CD14-positive monocyte (primary cell): ENCODE results near the gene GPATCH4. TPM values are rescaled to one million over a fixed set of nuclear protein-coding genes. Genes with fewer than 3 reads are reported as not detected.

Source experiments
- DNase-seq, 3 donors: peaks; one replicate each; pipeline ENCODE4 v3.0.0-alpha.2; 2011 to 2022
- H2AFZ ChIP-seq: 2 replicates; pipeline ENCODE4 v1.6.0; 2012; ENCODE audit warnings: mild to moderate bottlenecking, low read depth, low read length, inconsistent platforms; ENCODE audit not compliant: insufficient read depth, poor library complexity, severe bottlenecking
- H3K27ac ChIP-seq, 2 donors: 1 replicate in 1 of 2; 2 replicates in 1 of 2; pipeline ENCODE4 v1.5.1; 2012 to 2013; ENCODE audit warnings: low read length in 2 of 2, control low read depth in 1 of 2, inconsistent platforms in 1 of 2, low read depth in 1 of 2, mild to moderate bottlenecking in 1 of 2
- H3K27me3 ChIP-seq, 2 donors: one replicate each; pipeline versions ENCODE4 v1.6.0 to v1.6.1; 2011 to 2013; ENCODE audit warnings: low read length in 2 of 2; ENCODE audit not compliant: control insufficient read depth in 2 of 2, insufficient read depth in 2 of 2
- H3K36me3 ChIP-seq, 2 donors: replicated peaks in 1 of 2; 1 replicate in 1 of 2; 2 replicates in 1 of 2; pipeline versions ENCODE4 v1.5.1 to v1.6.1; 2012 to 2013; ENCODE audit warnings: low read length in 2 of 2, control low read depth in 1 of 2, inconsistent platforms in 1 of 2, mild to moderate bottlenecking in 1 of 2; ENCODE audit not compliant: insufficient read depth in 2 of 2, control insufficient read depth in 1 of 2
- H3K4me1 ChIP-seq, 2 donors: 1 replicate in 1 of 2; 2 replicates in 1 of 2; pipeline versions ENCODE4 v1.5.1 to v1.6.1; 2012 to 2013; ENCODE audit warnings: low read length in 2 of 2, control low read depth in 1 of 2, inconsistent platforms in 1 of 2, mild to moderate bottlenecking in 1 of 2, moderate library complexity in 1 of 2; ENCODE audit not compliant: insufficient read depth in 2 of 2, control insufficient read depth in 1 of 2
- H3K4me2 ChIP-seq: replicated peaks from 2 replicates; pipeline ENCODE3; 2012; ENCODE audit warnings: low read length, moderate library complexity, mild to moderate bottlenecking; ENCODE audit not compliant: poor library complexity, severe bottlenecking; ENCODE audit errors: extremely low read depth
- H3K4me3 ChIP-seq, 3 experiments: fragments of 200-600 bp in 1 of 3; sonication (generic) in 1 of 3; replicated peaks in 1 of 3; 1 replicate in 2 of 3; 2 replicates in 1 of 3; pipeline ENCODE4 v1.5.1; 2011 to 2013; ENCODE audit warnings: low read length in 3 of 3, mild to moderate bottlenecking in 3 of 3, control low read depth in 2 of 3, low read depth in 2 of 3, inconsistent platforms in 1 of 3, moderate library complexity in 1 of 3
- H3K79me2 ChIP-seq: 2 replicates; pipeline ENCODE4 v1.6.0; 2012; ENCODE audit warnings: mild to moderate bottlenecking, control low read depth, inconsistent platforms, low read length, moderate library complexity; ENCODE audit not compliant: insufficient read depth
- H3K9ac ChIP-seq: 2 replicates; pipeline ENCODE4 v1.6.0; 2017; ENCODE audit warnings: low read length, mild to moderate bottlenecking; ENCODE audit not compliant: insufficient read depth, poor library complexity, severe bottlenecking
- H3K9me3 ChIP-seq, 2 donors: replicated peaks in 1 of 2; 1 replicate in 1 of 2; 2 replicates in 1 of 2; pipeline versions ENCODE4 v1.5.1 to v1.6.1; 2012 to 2013; ENCODE audit warnings: low read length in 2 of 2, control low read depth in 1 of 2; ENCODE audit not compliant: control insufficient read depth in 1 of 2, insufficient read depth in 1 of 2
- H4K20me1 ChIP-seq: 2 replicates; pipeline ENCODE4 v1.6.0; 2012; ENCODE audit warnings: mild to moderate bottlenecking, low read length, control low read depth, moderate library complexity; ENCODE audit not compliant: insufficient read depth
- H3K27ac Mint-ChIP-seq, 7 donors: one replicate each; pipeline ENCODE4 v1.8.0; 2020; ENCODE audit warnings: mild to moderate bottlenecking in 7 of 7, mixed read lengths in 7 of 7, moderate library complexity in 6 of 7, inconsistent platforms in 2 of 7
- H3K27me3 Mint-ChIP-seq, 3 donors: one replicate each; pipeline ENCODE4 v1.8.0; 2021 to 2022; ENCODE audit warnings: low read depth in 3 of 3, mild to moderate bottlenecking in 3 of 3, mixed read lengths in 3 of 3, moderate library complexity in 3 of 3, inconsistent platforms in 1 of 3
- H3K36me3 Mint-ChIP-seq, 2 donors: one replicate each; pipeline ENCODE4 v1.8.0; 2020; ENCODE audit warnings: mixed read lengths in 2 of 2, inconsistent platforms in 1 of 2, mild to moderate bottlenecking in 1 of 2
- H3K4me1 Mint-ChIP-seq: one replicate; pipeline ENCODE4 v1.8.0; 2020; ENCODE audit warnings: mild to moderate bottlenecking, mixed read lengths
- H3K4me3 Mint-ChIP-seq, 2 donors: one replicate each; pipeline ENCODE4 v1.8.0; 2020; ENCODE audit warnings: mild to moderate bottlenecking in 2 of 2, mixed read lengths in 2 of 2, moderate library complexity in 1 of 2
- H3K9me3 Mint-ChIP-seq, 7 donors: one replicate each; pipeline ENCODE4 v1.8.0; 2020 to 2022; ENCODE audit warnings: mixed read lengths in 7 of 7, mild to moderate bottlenecking in 6 of 7, moderate library complexity in 6 of 7, inconsistent platforms in 2 of 7
- CTCF ChIP-seq: fragments of 200-600 bp; IDR thresholded peaks from one replicate; pipeline ENCODE4 v1.8.0; 2022; ENCODE audit warnings: antibody characterized with exemption, mild to moderate bottlenecking
- WGBS: methylation state at CpG from one replicate; pipeline ENCODE4 v1.1.5; 2013; ENCODE audit warnings: missing lambda C conversion rate; ENCODE audit not compliant: insufficient coverage; 5-methylcytosine and 5-hydroxymethylcytosine counted together
- intact Hi-C, 2 donors: fragments of 100-400 bp; cut with micrococcal nuclease; formaldehyde crosslinking; loops; one replicate each; pipeline versions ENCODE4 v1.15.0 to v1.15.1; 2023
- polyA plus RNA-seq, 3 donors: library from polyadenylated mRNA; depleted of rRNA in 1 of 3; unstranded in 2 of 3; stranded (reverse) in 1 of 3; fragments of 300-500 nt in 2 of 3; fragments of >200 nt in 1 of 3; fragmentation: Illumina TruSeq in 2 of 3; gene quantifications; 1 replicate in 2 of 3; 2 replicates in 1 of 3; pipeline ENCODE4 v1.2.3, GENCODE V29; 2012 to 2021

GPATCH4 gene
- polyA plus RNA-seq, 3 donors = 2.6 to 5.3 (median 4.9) TPM

- Mint-ChIP-seq H3K27me3 (peaks cover 65 to 90% (median 85%) of the 10 kb centered on the region in 3 donors), H3K4me1 (peaks cover 10% of the 10 kb centered on the region), H3K9me3 (peaks cover 0 to 12% (median 5%) of the 10 kb centered on the region in 7 donors), H3K36me3 (peaks cover 0 to 2% of the 10 kb centered on the region in 2 donors), H3K4me3 (peak overlapping the region in 1 of 2 donors; percentile 74), H3K27ac (no peak overlapping the region)
- Histone ChIP-seq H3K27ac (no peak overlapping the region), H3K36me3 (no peaks in the 10 kb centered on the region), H4K20me1 (no peaks in the 10 kb centered on the region), H3K79me2 (no peaks in the 10 kb centered on the region), H3K4me1 (peaks cover 14 to 22% of the 10 kb centered on the region in 2 donors), H3K9ac (no peak overlapping the region), H2AFZ (peak overlapping the region; percentile 65), H3K4me2 (peak overlapping the region; percentile 30), H3K9me3 (peaks cover 0 to 8% of the 10 kb centered on the region in 2 donors), H3K27me3 (peaks cover 54 to 81% of the 10 kb centered on the region in 2 donors), H3K4me3 (peak overlapping the region in 1 of 3 experiments; percentile 56)
- intact Hi-C loops = loop anchor here (5.0 to 10.0 kb wide), 4 partner anchors 50 to 102 kb away; partner anchors contain the start of genes NES (in 2 of the 2), ISG20L2 (in 1 of the 2) and METTL25B (in 1 of the 2)
- no peak for TF ChIP-seq CTCF
- no peak for DNase-seq
- 3% methylated on average over 47 of the region's 55 CpGs for WGBS
Measured at GRCh38 chr1:156624814-156625435, 23.6 kb upstream of the GPATCH4 start.

GRCh38 chr1:156623946-156624813 is 22.9 kb upstream of the GPATCH4 start:
- peaks cover 10% of the 10 kb centered on the region for H3K4me1 Mint-ChIP-seq
- Histone ChIP-seq H3K27me3 (peaks cover 61 to 89% of the 10 kb centered on the region in 2 donors), H4K20me1 (no peaks in the 10 kb centered on the region), H3K9ac (no peak overlapping the region), H3K4me2 (peak overlapping the region; percentile 54), H3K4me1 (peaks cover 14 to 22% of the 10 kb centered on the region in 2 donors), H3K9me3 (peaks cover 0 to 8% of the 10 kb centered on the region in 2 donors), H3K27ac (no peak overlapping the region), H3K36me3 (no peaks in the 10 kb centered on the region), H3K79me2 (no peaks in the 10 kb centered on the region), H2AFZ (peak overlapping the region; percentile 65), H3K4me3 (peak overlapping the region in 1 of 3 experiments; percentile 56)
- DNase-seq = peak in 1 of 3 donors; percentile 27
- peaks cover 0 to 2% of the 10 kb centered on the region in 2 donors for H3K36me3 Mint-ChIP-seq
- WGBS = 2% methylated on average over 72 of the region's 87 CpGs
- TF ChIP-seq CTCF = peak; percentile 24
- H3K27ac Mint-ChIP-seq = no peak overlapping the region
- peak overlapping the region in 1 of 2 donors; percentile 81 for H3K4me3 Mint-ChIP-seq
- intact Hi-C loops = loop anchor here in 1 of 2 donors (10.0 kb wide), 1 partner anchor 51 kb away; the partner anchor contains the start of gene NES
- peaks cover 70 to 90% (median 85%) of the 10 kb centered on the region in 3 donors for H3K27me3 Mint-ChIP-seq
- H3K9me3 Mint-ChIP-seq = peaks cover 0 to 12% (median 5%) of the 10 kb centered on the region in 7 donors
